Measurements from ENCODE around the gene GLRX3.

DNA sequence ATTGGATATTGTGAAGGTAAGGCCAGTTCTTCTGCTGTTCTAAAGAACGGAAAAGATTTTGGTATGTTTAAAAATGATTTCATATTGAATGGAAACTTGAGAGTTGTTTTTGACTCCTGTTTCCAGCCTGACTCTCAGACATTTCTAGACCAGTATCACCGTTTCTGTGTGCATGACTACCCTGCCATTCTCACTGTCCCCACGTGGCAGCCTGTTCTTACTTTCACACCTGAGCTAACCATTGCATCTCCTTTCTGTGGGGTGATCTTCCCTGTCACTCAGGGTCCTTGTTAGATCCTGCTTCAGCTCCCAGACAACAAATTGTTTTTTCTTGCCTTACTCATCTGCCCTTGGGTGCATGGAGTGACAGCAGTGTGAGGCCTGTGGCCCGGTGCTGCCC lies 38.9 kb downstream of the GLRX3 start:
- TF ChIP-seq POLR2A (IDR thresholded peaks at IDR 0.05), result no peak
- TF ChIP-seq, protein P1, sequence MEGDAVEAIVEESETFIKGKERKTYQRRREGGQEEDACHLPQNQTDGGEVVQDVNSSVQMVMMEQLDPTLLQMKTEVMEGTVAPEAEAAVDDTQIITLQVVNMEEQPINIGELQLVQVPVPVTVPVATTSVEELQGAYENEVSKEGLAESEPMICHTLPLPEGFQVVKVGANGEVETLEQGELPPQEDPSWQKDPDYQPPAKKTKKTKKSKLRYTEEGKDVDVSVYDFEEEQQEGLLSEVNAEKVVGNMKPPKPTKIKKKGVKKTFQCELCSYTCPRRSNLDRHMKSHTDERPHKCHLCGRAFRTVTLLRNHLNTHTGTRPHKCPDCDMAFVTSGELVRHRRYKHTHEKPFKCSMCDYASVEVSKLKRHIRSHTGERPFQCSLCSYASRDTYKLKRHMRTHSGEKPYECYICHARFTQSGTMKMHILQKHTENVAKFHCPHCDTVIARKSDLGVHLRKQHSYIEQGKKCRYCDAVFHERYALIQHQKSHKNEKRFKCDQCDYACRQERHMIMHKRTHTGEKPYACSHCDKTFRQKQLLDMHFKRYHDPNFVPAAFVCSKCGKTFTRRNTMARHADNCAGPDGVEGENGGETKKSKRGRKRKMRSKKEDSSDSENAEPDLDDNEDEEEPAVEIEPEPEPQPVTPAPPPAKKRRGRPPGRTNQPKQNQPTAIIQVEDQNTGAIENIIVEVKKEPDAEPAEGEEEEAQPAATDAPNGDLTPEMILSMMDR (IDR thresholded peaks at IDR 0.05), result no peak

All from vagina (tissue), 2 donors.